ENCODE measurements around the gene ITGB3. TPM values are rescaled to one million over a fixed set of nuclear protein-coding genes. Genes with fewer than 3 reads are reported as not detected.

The ITGB3 gene
- polyA plus RNA-seq, 1 of the 3 experiments (the other 2 are of a cell fraction) = 4.6 TPM

- Histone ChIP-seq H3K79me2 (ENCODE audit: insufficient read depth) (no peaks in the 10 kb centered on the region), H3K27ac (ENCODE audit: low read depth in 2 of 2, low read length in 1 of 2) (no peak overlapping the region), H3K9ac (no peak overlapping the region), H3K4me1 (ENCODE audit: control insufficient read depth in 1 of 2, insufficient read depth in 2 of 2, low read depth in 1 of 2, low read length in 1 of 2) (peaks cover 6 to 10% of the 10 kb centered on the region in 2 experiments; a peak in 2 of 4 replicates), H3K27me3 (ENCODE audit: insufficient read depth) (no peaks in the 10 kb centered on the region), H3K4me2 (no peak overlapping the region), H3K36me3 (replicated peaks in 1 of 2; ENCODE audit: control insufficient read depth in 1 of 2, insufficient read depth in 2 of 2, low read length in 1 of 2) (peaks cover 0 to 7% of the 10 kb centered on the region in 2 experiments), H3K9me2 (no peaks in the 10 kb centered on the region), H3F3A (replicated peaks; ENCODE audit: insufficient read depth) (peaks cover 7% of the 10 kb centered on the region), H3K4me3 (ENCODE audit: low read depth in 2 of 2, low read length in 1 of 2) (no peak overlapping the region), H3K9me3 (peaks cover 17% of the 10 kb centered on the region), H4K20me1 (ENCODE audit: insufficient read depth) (no peaks in the 10 kb centered on the region), H2AFZ (ENCODE audit: low read depth) (no peak overlapping the region)
- TF ChIP-seq ELF1 (IDR thresholded peaks at IDR 0.05) = no peak
- no peak for TF ChIP-seq FOXM1 (IDR thresholded peaks at IDR 0.05; ENCODE audit: low read depth)
- TF ChIP-seq YY1 (IDR thresholded peaks at IDR 0.05; ENCODE audit: low read depth) = no peak
- TF ChIP-seq EP300 (IDR thresholded peaks at IDR 0.05; ENCODE audit: borderline replicate concordance in 1 of 2, low read depth in 1 of 2, low read length in 1 of 2) = no peak
- no peak for TF ChIP-seq POLR2AphosphoS5 (IDR thresholded peaks at IDR 0.05; ENCODE audit: low read depth, low read length)
- TF ChIP-seq EZH2phosphoT487 (IDR thresholded peaks at IDR 0.05; ENCODE audit: borderline replicate concordance, low read depth) = no peak
- no peak for TF ChIP-seq CHD2 (IDR thresholded peaks at IDR 0.05; ENCODE audit: low read length, partially characterized antibody)
- TF ChIP-seq TCF12 (IDR thresholded peaks at IDR 0.05) = no peak
- no peak for TF ChIP-seq TAF1 (IDR thresholded peaks at IDR 0.05; ENCODE audit: borderline replicate concordance, low read depth, low read length)
- TF ChIP-seq MAX (IDR thresholded peaks at IDR 0.05; ENCODE audit: low read depth) = no peak
- TF ChIP-seq GATA2 (CRISPR knock-in tag; IDR thresholded peaks at IDR 0.05) = no peak
- TF ChIP-seq USF1 (IDR thresholded peaks at IDR 0.05; ENCODE audit: borderline replicate concordance, low read depth) = no peak
- no peak for TF ChIP-seq ZBTB33 (IDR thresholded peaks at IDR 0.05; ENCODE audit: borderline replicate concordance, low read depth)
- no peak for TF ChIP-seq MXI1 (IDR thresholded peaks at IDR 0.05; ENCODE audit: low read depth, low read length)
- no peak for TF ChIP-seq USF2 (IDR thresholded peaks at IDR 0.05; ENCODE audit: borderline replicate concordance, low read depth, low read length)
- TF ChIP-seq MEF2A (IDR thresholded peaks at IDR 0.05; ENCODE audit: borderline replicate concordance, low read depth) = no peak
- TF ChIP-seq IRF3 (IDR thresholded peaks at IDR 0.05; ENCODE audit: low read depth, low read length) = no peak
- TF ChIP-seq TEAD4 (IDR thresholded peaks at IDR 0.05; ENCODE audit: borderline replicate concordance, insufficient read depth) = no peak
- TF ChIP-seq RFX5 (IDR thresholded peaks at IDR 0.05; ENCODE audit: low read length) = no peak
- no peak for TF ChIP-seq FOSL2 (IDR thresholded peaks at IDR 0.05; ENCODE audit: borderline replicate concordance, low read depth)
- 85% methylated on average over 5 of the region's 5 CpGs for WGBS (ENCODE audit: low lambda C conversion rate)
- ChIA-PET CTCF (interaction anchor here (0.9 kb wide), 1 partner anchor 66 kb away, joined by 3 read pairs; no protein-coding TSS in a partner anchor), POLR2A (no interaction called here)
- DNase-seq = no peak
These were observed 67.4 kb downstream of the ITGB3 start for GRCh38 chr17:47320879-47321502.
